ENCODE measurements around the gene SLC31A1. TPM values are rescaled to one million over a fixed set of nuclear protein-coding genes. Genes with fewer than 3 reads are reported as not detected.

SLC31A1 gene
- total and polyA plus RNA-seq, 2 of the 8 experiments (the other 6 are each of a cell fraction or from before 2014, with no cell fraction given), result 23.9 to 40.8 TPM

GRCh38 chr9:113241161-113241560, 19.8 kb downstream of the SLC31A1 start:
- FAIRE-seq (no peak), DNase-seq (ENCODE audit: low read depth in 1 of 2, low spot score in 2 of 2) (no peak)
- Histone ChIP-seq H3K79me2 (ENCODE audit: control insufficient read depth in 1 of 2, insufficient read depth in 2 of 2, low read length in 2 of 2) (no peaks in the 10 kb centered on the region), H3K56ac (replicated peaks; ENCODE audit: insufficient read length, low read depth, low read length) (no peak overlapping the region), H4K91ac (replicated peaks; ENCODE audit: insufficient read length, low read length) (no peak overlapping the region), H4K8ac (ENCODE audit: extremely low read depth, insufficient read depth, low read length) (no peak overlapping the region), H3K4me2 (ENCODE audit: insufficient read depth in 1 of 2, low read depth in 2 of 2, low read length in 2 of 2) (no peak overlapping the region), H3K4ac (replicated peaks; ENCODE audit: insufficient read length, low read depth, low read length) (no peak overlapping the region), H3K79me1 (ENCODE audit: low read depth, low read length) (no peaks in the 10 kb centered on the region; the same call in 1 of the 2 replicates), H3K23ac (ENCODE audit: insufficient read length) (no peak overlapping the region), H2AFZ (ENCODE audit: low read length) (no peak overlapping the region), H3K27me3 (replicated peaks in 1 of 4; ENCODE audit: control insufficient read depth in 3 of 4, extremely low read depth in 1 of 4, insufficient read depth in 3 of 4, low read length in 3 of 4) (no peaks in the 10 kb centered on the region), H3K4me1 (replicated peaks in 1 of 4; ENCODE audit: control insufficient read depth in 3 of 4, insufficient read depth in 4 of 4, low read length in 3 of 4) (no peaks in the 10 kb centered on the region), H3K36me3 (ENCODE audit: control insufficient read depth in 2 of 4, insufficient read depth in 4 of 4, low read length in 3 of 4) (no peaks in the 10 kb centered on the region), H3K9me3 (ENCODE audit: insufficient read depth in 2 of 2, low read depth in 1 of 2, low read length in 1 of 2) (no peaks in the 10 kb centered on the region), H2BK15ac (ENCODE audit: low read length) (no peak overlapping the region), H2AK5ac (ENCODE audit: low read depth, low read length) (no peak overlapping the region), H4K5ac (ENCODE audit: insufficient read length, low read depth, low read length) (no peak overlapping the region), H4K20me1 (replicated peaks in 1 of 2; ENCODE audit: control insufficient read depth in 1 of 2, insufficient read depth in 2 of 2, low read length in 2 of 2) (peaks cover 0 to 2% of the 10 kb centered on the region in 2 experiments), H3K4me3 (ENCODE audit: extremely low read depth in 1 of 4, insufficient read depth in 2 of 4, low read depth in 3 of 4, low read length in 4 of 4) (no peak overlapping the region), H3K14ac (ENCODE audit: insufficient read length) (no peak overlapping the region), H3K18ac (ENCODE audit: extremely low read depth, low read length) (no peak overlapping the region), H3K9ac (replicated peaks in 1 of 4; ENCODE audit: extremely low read depth in 1 of 4, low read depth in 3 of 4, low read length in 3 of 4) (no peak overlapping the region), H3K23me2 (ENCODE audit: low read depth, low read length) (no peaks in the 10 kb centered on the region), H3K27ac (ENCODE audit: low read depth, low read length) (no peak overlapping the region), H2BK20ac (ENCODE audit: low read length) (no peak overlapping the region), H2BK120ac (replicated peaks; ENCODE audit: low read depth, low read length) (no peak overlapping the region), H2BK12ac (ENCODE audit: low read depth, low read length) (no peak overlapping the region), H2BK5ac (ENCODE audit: low read depth, low read length) (no peak overlapping the region)
- CTCF ChIA-PET (ENCODE audit: partially characterized antibody), result interaction anchor here (0.6 to 1.6 kb wide), 3 partner anchors 11 to 113 kb away, joined by 3 to 5 read pairs (median 3); no protein-coding TSS in a partner anchor
- 84% methylated on average over 2 of the region's 2 CpGs; no CpG with 5 or more reads in 1 of the 2 experiments for WGBS, 2 experiments (ENCODE audit: extremely low coverage in 1 of 2, insufficient coverage in 1 of 2, insufficient read length in 1 of 2, insufficient replicate concordance in 2 of 2, low coverage in 1 of 2, low lambda C conversion rate in 2 of 2, missing lambda C conversion rate in 1 of 2)
- POLR2A ChIA-PET (ENCODE audit: partially characterized antibody), result interaction anchor here (1.2 kb wide), 1 partner anchor 20 kb away, joined by 4 read pairs; the partner anchor contains the start of genes FKBP15 and SLC31A1
- no peak for TF ChIP-seq CHD2 (IDR thresholded peaks at IDR 0.05; ENCODE audit: low read length)
- TF ChIP-seq EP300 (IDR thresholded peaks at IDR 0.05; ENCODE audit: borderline replicate concordance in 1 of 2, low read depth in 2 of 2, low read length in 2 of 2), result no peak
- TF ChIP-seq CHD1 (IDR thresholded peaks at IDR 0.05; ENCODE audit: low read depth, low read length), result no peak
- TF ChIP-seq KDM4A (IDR thresholded peaks at IDR 0.05; ENCODE audit: low read depth, low read length, severe bottlenecking), result no peak
- no peak for TF ChIP-seq RBBP5 (IDR thresholded peaks at IDR 0.05; ENCODE audit: borderline replicate concordance, low read depth, low read length)
- no peak for TF ChIP-seq ASH2L (IDR thresholded peaks at IDR 0.05; ENCODE audit: low read length)
- TF ChIP-seq TAF7 (optimal IDR thresholded peaks at IDR 0.05; ENCODE audit: borderline replicate concordance, low read depth, low read length), result no peak
- no peak for TF ChIP-seq USF2 (IDR thresholded peaks at IDR 0.05; ENCODE audit: low read length)
- TF ChIP-seq POLR2AphosphoS5 (IDR thresholded peaks at IDR 0.05; ENCODE audit: low read depth, low read length), result no peak
- no peak for TF ChIP-seq GTF2F1 (IDR thresholded peaks at IDR 0.05; ENCODE audit: borderline replicate concordance, low read depth, low read length)
- TF ChIP-seq PHF8 (conservative IDR thresholded peaks at IDR 0.05; ENCODE audit: low read depth, low read length), result no peak
- no peak for TF ChIP-seq NRF1 (IDR thresholded peaks at IDR 0.05; ENCODE audit: low read depth, low read length)
- no peak for TF ChIP-seq JUN (IDR thresholded peaks at IDR 0.05; ENCODE audit: low read depth, low read length)
- no peak for TF ChIP-seq TBP (IDR thresholded peaks at IDR 0.05; ENCODE audit: low read depth, low read length)
